ENCODE results near the gene GALNS.
A peak's percentile ranks its signal among the peaks of the same experiment; 100 is the strongest.

Gene GALNS

GRCh38 chr16:88817785-88818574 lies 38.8 kb downstream of the GALNS start:
- DNase-seq (ENCODE audit: low read depth in 3 of 3): no peak

GRCh38 chr16:88816736-88817535 lies 39.8 kb downstream of the GALNS start:
- DNase-seq (ENCODE audit: low read depth in 3 of 3): no peak

- DNase-seq (ENCODE audit: low read depth in 3 of 3): peak in 1 of 3 experiments; percentile 59
Measured at GRCh38 chr16:88815901-88816589, 40.7 kb downstream of the GALNS start.

GRCh38 chr16:88815227-88815626 lies 41.5 kb downstream of the GALNS start:
- no peak for DNase-seq (ENCODE audit: low read depth in 3 of 3)

- DNase-seq (ENCODE audit: low read depth in 3 of 3): no peak
Measured at GRCh38 chr16:88814144-88814502, 42.6 kb downstream of the GALNS start.

GRCh38 chr16:88813269-88814143 lies 43.2 kb downstream of the GALNS start:
- DNase-seq (ENCODE audit: low read depth in 3 of 3): no peak

GRCh38 chr16:88812513-88813268 lies 44.1 kb downstream of the GALNS start:
- peak in 1 of 3 experiments; percentile 43 for DNase-seq (ENCODE audit: low read depth in 3 of 3)

GRCh38 chr16:88811769-88812512 lies 44.8 kb downstream of the GALNS start, which contains the start of gene APRT:
APRT (minus strand) TSS chr16:88811928; CDS start chr16:88811899, 29 bp downstream.
- peak; percentile 95 to 97 (median 96) for DNase-seq (ENCODE audit: low read depth in 3 of 3)

GRCh38 chr16:88810912-88811768 lies 45.6 kb downstream of the GALNS start:
- peak in 2 of 3 experiments; percentile 47 to 68 for DNase-seq (ENCODE audit: low read depth in 3 of 3)

- DNase-seq (ENCODE audit: low read depth in 3 of 3): peak in 1 of 3 experiments; percentile 58
Measured at GRCh38 chr16:88810166-88810911, 46.4 kb downstream of the GALNS start.

GRCh38 chr16:88809676-88810165 lies 47.0 kb downstream of the GALNS start:
- peak in 1 of 3 experiments; percentile 28 for DNase-seq (ENCODE audit: low read depth in 3 of 3)

- no peak for DNase-seq (ENCODE audit: low read depth in 3 of 3)
Measured at GRCh38 chr16:88809068-88809675, 47.6 kb downstream of the GALNS start.

GRCh38 chr16:88807626-88808453 lies 48.9 kb downstream of the GALNS start:
- no peak for DNase-seq (ENCODE audit: low read depth in 3 of 3)

GRCh38 chr16:88807142-88807625 lies 49.6 kb downstream of the GALNS start:
- no peak for DNase-seq (ENCODE audit: low read depth in 3 of 3)

- no peak for DNase-seq (ENCODE audit: low read depth in 3 of 3)
Measured at GRCh38 chr16:88806491-88807111, 50.1 kb downstream of the GALNS start.

- no peak for DNase-seq (ENCODE audit: low read depth in 3 of 3)
Measured at GRCh38 chr16:88805887-88806393, 50.8 kb downstream of the GALNS start.

Data from stimulated activated CD4-positive, alpha-beta T cell treated with anti-CD3 and anti-CD28 coated beads, TNF-alpha, amount 100 ng/mL, for 24 hours (primary cell).